ENCODE data around the gene TMEM198. TPM values are rescaled to one million over a fixed set of nuclear protein-coding genes. Genes with fewer than 3 reads are reported as not detected.
A peak's percentile ranks its signal among the peaks of the same experiment; 100 is the strongest.

TMEM198 gene
- total RNA-seq, 1 donor from 2014 or later = 15.7 TPM

- no peak for TF ChIP-seq CTCF (conservative IDR thresholded peaks at IDR 0.05)
- Mint-ChIP-seq H3K27ac (ENCODE audit: unreplicated experiment) (no peak overlapping the region), H3K36me3 (ENCODE audit: low read depth) (peaks cover 3% of the 10 kb centered on the region), H3K4me1 (peaks cover 39% of the 10 kb centered on the region), H3K4me3 (peak overlapping the region; percentile 87), H3K9me3 (no peaks in the 10 kb centered on the region), H3K27me3 (ENCODE audit: low read depth) (no peaks in the 10 kb centered on the region)
- DNase-seq (ENCODE audit: low read depth, low spot score) = no peak
Measured at GRCh38 chr2:219545295-219545942, 1.6 kb downstream of the TMEM198 start.

- no peak for TF ChIP-seq CTCF (conservative IDR thresholded peaks at IDR 0.05)
- H3K4me1 Mint-ChIP-seq = peaks cover 41% of the 10 kb centered on the region
- peak overlapping the region; percentile 79 for H3K4me3 Mint-ChIP-seq
- H3K36me3 Mint-ChIP-seq (ENCODE audit: low read depth) = peaks cover 3% of the 10 kb centered on the region
- H3K9me3 Mint-ChIP-seq = no peaks in the 10 kb centered on the region
- no peak for DNase-seq (ENCODE audit: low read depth, low spot score)
- no peak overlapping the region for H3K27ac Mint-ChIP-seq (ENCODE audit: unreplicated experiment)
- peaks cover 2% of the 10 kb centered on the region for H3K27me3 Mint-ChIP-seq (ENCODE audit: low read depth)
Measured at GRCh38 chr2:219545943-219546352, 2.1 kb downstream of the TMEM198 start.

- Mint-ChIP-seq H3K36me3 (ENCODE audit: low read depth) (peaks cover 3% of the 10 kb centered on the region), H3K4me3 (peak overlapping the region; percentile 66), H3K27ac (ENCODE audit: unreplicated experiment) (no peak overlapping the region), H3K27me3 (ENCODE audit: low read depth) (peaks cover 4% of the 10 kb centered on the region), H3K4me1 (peaks cover 38% of the 10 kb centered on the region), H3K9me3 (no peaks in the 10 kb centered on the region)
- DNase-seq (ENCODE audit: low read depth, low spot score) = no peak
- TF ChIP-seq CTCF (conservative IDR thresholded peaks at IDR 0.05) = no peak
Measured at GRCh38 chr2:219547621-219548020, 3.8 kb downstream of the TMEM198 start.

GRCh38 chr2:219548990-219549389 is 5.2 kb downstream of the TMEM198 start:
- H3K27me3 Mint-ChIP-seq (ENCODE audit: low read depth) = peaks cover 14% of the 10 kb centered on the region
- H3K9me3 Mint-ChIP-seq = no peaks in the 10 kb centered on the region

GRCh38 chr2:219549619-219550018 is 5.8 kb downstream of the TMEM198 start:
- no peak for TF ChIP-seq CTCF (conservative IDR thresholded peaks at IDR 0.05)
- Mint-ChIP-seq H3K4me3 (peak overlapping the region; percentile 72), H3K9me3 (no peaks in the 10 kb centered on the region), H3K36me3 (ENCODE audit: low read depth) (peaks cover 3% of the 10 kb centered on the region), H3K27ac (ENCODE audit: unreplicated experiment) (no peak overlapping the region), H3K4me1 (peaks cover 33% of the 10 kb centered on the region), H3K27me3 (ENCODE audit: low read depth) (peaks cover 16% of the 10 kb centered on the region)
- DNase-seq (ENCODE audit: low read depth, low spot score) = no peak

More at GRCh38 chr2:219548990-219549389, 5.2 kb downstream of the TMEM198 start:
- DNase-seq (ENCODE audit: low read depth, low spot score) = no peak
- no peak for TF ChIP-seq CTCF (conservative IDR thresholded peaks at IDR 0.05)
- H3K27ac Mint-ChIP-seq (ENCODE audit: unreplicated experiment) = no peak overlapping the region
- H3K4me3 Mint-ChIP-seq = peak overlapping the region; percentile 72
- H3K36me3 Mint-ChIP-seq (ENCODE audit: low read depth) = peaks cover 3% of the 10 kb centered on the region
- H3K4me1 Mint-ChIP-seq = peaks cover 39% of the 10 kb centered on the region
